Subcutaneous adipose tissue (tissue), 4 donors: ENCODE data around the gene C10orf67. TPM values are rescaled to one million over a fixed set of nuclear protein-coding genes. Genes with fewer than 3 reads are reported as not detected.

Experiments
- total RNA-seq, 4 donors: library from RNA; depleted of rRNA; stranded (reverse); fragments of >200 nt; gene quantifications; one replicate each; pipeline ENCODE4 v1.1.0, GENCODE V29; 2016
- TF ChIP-seq, protein P1 (sequence below): fragments of 450-650 bp; IDR thresholded peaks from one replicate; pipeline ENCODE4 v1.5.1; 2016; ENCODE audit warnings: low read depth, mild to moderate bottlenecking, control low read depth, antibody characterized with exemption, moderate library complexity

Gene C10orf67
- total RNA-seq, 4 donors from 2014 or later = not detected

DNA sequence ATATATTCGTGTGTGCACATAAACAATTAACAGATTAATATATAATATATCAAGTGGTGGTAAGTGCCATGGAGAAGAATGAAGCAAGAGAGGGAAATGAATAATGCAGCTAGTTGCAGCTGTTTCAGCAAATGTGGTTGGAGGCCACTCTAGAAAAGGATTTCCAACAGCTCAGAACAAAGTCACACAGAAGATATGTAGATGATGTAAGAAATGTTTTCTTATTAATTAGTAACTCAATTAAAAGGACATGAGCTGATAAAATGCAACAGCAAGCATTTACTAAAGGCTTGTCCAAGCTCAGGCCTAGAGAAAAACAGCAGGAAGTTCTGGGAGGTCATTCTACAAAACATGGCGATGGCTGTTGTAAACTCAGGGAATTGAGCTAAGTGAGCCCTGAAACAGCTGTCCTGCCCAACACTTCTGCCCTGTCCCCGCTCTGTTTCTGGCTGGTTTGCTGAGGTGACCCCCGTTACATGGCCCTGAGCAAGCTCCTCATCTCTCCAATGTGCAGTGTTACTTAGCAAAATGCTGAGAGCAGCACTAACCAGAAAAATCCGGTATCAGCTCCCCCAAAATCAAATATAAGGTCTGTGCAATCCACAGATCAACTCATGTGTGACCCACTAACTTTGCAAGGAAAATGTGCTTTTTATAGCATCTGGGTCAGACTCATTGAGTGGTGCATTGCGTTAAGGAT is 23.4 kb upstream of the C10orf67 start:
- TF ChIP-seq, protein P1, sequence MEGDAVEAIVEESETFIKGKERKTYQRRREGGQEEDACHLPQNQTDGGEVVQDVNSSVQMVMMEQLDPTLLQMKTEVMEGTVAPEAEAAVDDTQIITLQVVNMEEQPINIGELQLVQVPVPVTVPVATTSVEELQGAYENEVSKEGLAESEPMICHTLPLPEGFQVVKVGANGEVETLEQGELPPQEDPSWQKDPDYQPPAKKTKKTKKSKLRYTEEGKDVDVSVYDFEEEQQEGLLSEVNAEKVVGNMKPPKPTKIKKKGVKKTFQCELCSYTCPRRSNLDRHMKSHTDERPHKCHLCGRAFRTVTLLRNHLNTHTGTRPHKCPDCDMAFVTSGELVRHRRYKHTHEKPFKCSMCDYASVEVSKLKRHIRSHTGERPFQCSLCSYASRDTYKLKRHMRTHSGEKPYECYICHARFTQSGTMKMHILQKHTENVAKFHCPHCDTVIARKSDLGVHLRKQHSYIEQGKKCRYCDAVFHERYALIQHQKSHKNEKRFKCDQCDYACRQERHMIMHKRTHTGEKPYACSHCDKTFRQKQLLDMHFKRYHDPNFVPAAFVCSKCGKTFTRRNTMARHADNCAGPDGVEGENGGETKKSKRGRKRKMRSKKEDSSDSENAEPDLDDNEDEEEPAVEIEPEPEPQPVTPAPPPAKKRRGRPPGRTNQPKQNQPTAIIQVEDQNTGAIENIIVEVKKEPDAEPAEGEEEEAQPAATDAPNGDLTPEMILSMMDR = no peak

DNA sequence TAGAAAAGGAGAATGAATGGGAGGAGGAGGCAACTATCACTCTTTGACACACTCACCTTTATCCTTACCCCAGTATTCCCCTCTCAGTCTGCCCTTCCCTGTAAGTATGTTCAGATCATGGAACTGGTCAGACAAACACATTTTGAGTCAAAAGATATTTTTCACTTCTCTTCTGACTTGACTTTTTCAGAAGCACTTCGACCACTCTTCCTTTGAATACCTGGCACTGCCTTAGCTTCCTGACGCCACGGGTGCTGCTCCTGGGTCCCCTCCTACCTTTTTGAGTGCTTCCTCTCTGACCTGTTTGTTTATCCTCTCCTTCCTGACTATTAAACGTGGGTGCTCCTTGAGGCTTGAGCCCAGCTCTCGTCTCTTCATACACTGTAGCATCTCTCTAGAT is 19.8 kb upstream of the C10orf67 start:
- TF ChIP-seq, protein P1 = no peak

DNA sequence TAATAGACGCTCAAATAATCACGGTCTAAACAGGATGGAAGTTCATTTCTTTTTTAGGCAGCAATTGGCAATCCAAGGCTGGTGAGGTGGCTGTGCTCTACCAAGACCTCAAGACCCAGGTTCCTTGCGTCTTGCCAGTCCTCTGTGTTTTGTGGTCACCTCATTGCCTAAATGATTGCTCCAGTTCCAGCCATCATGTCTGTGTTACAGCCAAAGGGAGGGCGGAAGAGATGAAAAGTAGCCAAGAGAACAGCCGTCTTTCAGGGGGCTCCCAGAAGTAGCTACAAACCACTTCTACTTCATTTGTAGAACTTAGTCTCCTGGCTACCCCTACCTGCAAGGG is 19.2 kb upstream of the C10orf67 start:
- TF ChIP-seq, protein P1 = no peak

DNA sequence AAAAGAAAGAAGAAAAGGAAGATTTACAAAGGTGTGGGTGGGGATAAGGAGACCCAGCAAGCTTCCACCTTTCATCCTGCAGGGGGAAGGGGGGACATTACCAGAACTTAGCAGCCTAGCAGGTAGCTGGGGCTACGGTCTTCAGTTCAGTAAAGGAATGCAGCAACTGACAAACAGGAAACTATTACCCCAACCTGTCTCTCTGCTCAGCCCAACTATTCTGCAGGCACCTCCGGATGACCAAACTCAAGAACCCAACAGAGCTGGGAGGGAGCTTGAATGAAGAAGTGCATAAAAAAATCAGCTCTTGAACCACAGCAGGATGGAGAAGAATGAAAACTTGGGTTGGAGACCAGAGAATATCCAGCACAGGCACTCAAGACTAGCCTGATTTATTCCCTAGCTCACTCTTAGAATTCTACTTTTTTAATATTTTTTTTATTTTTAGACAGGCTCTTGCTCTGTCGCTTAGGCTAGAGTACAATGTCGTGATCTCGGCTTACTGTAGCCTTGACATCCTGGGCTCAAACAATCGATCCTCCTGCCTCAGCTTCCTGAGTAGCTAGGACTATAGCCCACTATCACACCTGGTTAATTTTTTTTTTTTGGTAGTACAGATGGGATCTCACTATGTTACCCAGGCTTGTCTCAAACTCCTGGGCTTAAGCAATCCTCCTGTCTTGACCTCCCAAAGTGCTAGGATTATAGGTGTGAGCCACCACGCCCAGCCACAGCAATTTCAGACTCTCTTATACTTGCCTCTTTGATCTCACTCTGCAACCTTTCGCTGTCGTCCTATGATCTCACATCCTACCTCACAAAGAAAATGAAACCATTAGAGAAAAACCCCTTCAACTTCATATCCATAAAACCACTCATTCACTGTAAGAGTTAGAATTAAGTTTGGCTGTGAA is 18.5 kb upstream of the C10orf67 start:
- TF ChIP-seq, protein P1 = no peak

DNA sequence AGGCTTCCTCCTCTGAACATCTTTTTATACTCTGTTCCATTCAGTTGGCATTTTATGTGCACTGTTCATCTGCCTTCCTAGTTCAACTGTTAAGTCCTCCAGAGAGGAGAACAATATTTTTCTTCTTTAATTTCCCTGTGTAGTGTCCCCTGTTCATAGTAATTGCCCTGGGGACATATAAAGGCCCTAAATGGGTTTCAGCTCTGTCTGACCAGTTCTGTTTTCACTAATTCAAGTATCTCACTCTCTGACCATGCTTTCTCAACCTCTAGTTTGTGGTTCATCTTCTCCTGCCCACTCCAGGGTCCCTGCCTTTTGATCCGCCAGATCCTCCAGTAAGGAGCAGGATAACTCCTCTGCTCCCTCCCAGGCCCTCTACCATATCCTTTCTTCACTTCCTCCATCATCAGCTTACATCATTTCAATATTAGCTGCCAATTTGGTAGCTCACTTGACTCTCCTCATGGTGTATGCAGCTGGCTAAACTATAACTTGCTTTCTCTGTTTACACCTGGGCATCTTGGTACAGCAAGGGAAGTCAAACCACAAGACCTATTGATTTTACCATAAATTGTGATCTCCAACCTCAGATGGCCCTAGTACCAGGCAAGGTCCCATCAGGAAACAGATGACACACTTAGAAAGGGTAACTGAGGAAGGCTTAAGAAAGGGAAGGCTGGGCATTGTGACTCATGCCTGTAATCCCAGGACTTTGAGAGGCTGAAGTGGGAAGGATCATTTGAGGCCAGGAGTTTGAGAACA is 17.7 kb upstream of the C10orf67 start:
- TF ChIP-seq, protein P1 = no peak

DNA sequence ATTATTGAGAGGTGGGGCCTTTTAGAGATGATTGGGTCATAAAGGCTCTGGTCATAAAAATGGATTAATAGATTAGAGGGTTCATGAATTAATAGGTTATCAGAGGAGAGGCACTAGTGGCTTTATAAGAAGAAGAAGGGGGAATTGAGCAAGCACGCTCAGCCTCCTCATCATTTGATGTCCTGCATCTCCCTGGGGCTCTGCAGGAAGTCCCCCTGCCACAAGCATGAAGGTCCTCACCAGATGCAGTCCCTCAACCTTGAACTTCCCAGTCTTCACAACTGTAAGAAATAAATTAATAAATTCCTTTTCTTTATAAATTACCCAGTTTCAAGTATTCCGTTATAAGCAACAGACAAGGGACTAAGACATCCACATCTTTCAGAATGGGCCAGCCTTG is 17.1 kb upstream of the C10orf67 start:
- TF ChIP-seq, protein P1 = no peak
